ENCODE measurements around the gene OPN5. TPM values are rescaled to one million over a fixed set of nuclear protein-coding genes. Genes with fewer than 3 reads are reported as not detected.

OPN5 gene
- total RNA-seq, 1 donor from 2014 or later, result not detected

GRCh38 chr6:47767102-47767501 lies 14.7 kb upstream of the OPN5 start:
- H3K4me3 ChIP-seq (ENCODE audit: low read depth, low read length), result no peak overlapping the region
- DNase-seq (ENCODE audit: low read depth), result no peak
- TF ChIP-seq, protein P1, sequence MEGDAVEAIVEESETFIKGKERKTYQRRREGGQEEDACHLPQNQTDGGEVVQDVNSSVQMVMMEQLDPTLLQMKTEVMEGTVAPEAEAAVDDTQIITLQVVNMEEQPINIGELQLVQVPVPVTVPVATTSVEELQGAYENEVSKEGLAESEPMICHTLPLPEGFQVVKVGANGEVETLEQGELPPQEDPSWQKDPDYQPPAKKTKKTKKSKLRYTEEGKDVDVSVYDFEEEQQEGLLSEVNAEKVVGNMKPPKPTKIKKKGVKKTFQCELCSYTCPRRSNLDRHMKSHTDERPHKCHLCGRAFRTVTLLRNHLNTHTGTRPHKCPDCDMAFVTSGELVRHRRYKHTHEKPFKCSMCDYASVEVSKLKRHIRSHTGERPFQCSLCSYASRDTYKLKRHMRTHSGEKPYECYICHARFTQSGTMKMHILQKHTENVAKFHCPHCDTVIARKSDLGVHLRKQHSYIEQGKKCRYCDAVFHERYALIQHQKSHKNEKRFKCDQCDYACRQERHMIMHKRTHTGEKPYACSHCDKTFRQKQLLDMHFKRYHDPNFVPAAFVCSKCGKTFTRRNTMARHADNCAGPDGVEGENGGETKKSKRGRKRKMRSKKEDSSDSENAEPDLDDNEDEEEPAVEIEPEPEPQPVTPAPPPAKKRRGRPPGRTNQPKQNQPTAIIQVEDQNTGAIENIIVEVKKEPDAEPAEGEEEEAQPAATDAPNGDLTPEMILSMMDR (conservative IDR thresholded peaks at IDR 0.05; ENCODE audit: low read depth, low read length), result no peak

GRCh38 chr6:47769982-47770381 lies 11.8 kb upstream of the OPN5 start:
- DNase-seq (ENCODE audit: low read depth), result no peak
- H3K4me3 ChIP-seq (ENCODE audit: low read depth, low read length), result no peak overlapping the region
- TF ChIP-seq, protein P1 (conservative IDR thresholded peaks at IDR 0.05; ENCODE audit: low read depth, low read length), result no peak

DNA sequence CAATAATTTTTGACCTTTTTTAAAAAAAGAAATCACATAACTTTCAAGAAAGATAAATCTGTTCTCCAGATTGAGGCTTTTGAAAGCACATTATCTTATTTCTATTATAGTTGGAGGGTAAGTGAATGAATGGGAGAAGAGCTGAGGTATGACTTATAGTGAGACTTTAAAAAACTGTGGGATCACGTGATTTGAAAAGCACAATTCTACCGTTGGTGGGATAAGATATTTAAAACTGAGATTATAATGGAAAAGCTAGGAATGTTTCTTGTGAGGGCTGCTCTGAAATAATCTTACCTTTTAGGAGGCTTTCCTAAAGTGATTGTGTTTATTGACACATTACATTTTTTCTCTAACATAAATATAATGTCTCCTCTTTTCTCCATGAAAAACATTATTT lies 9.5 kb upstream of the OPN5 start:
- no peak overlapping the region for H3K4me3 ChIP-seq (ENCODE audit: low read depth, low read length)
- TF ChIP-seq, protein P1 (conservative IDR thresholded peaks at IDR 0.05; ENCODE audit: low read depth, low read length), result no peak
- DNase-seq (ENCODE audit: low read depth), result no peak

- TF ChIP-seq, protein P1 (conservative IDR thresholded peaks at IDR 0.05; ENCODE audit: low read depth, low read length), result no peak
- DNase-seq (ENCODE audit: low read depth), result no peak
- no peak overlapping the region for H3K4me3 ChIP-seq (ENCODE audit: low read depth, low read length)
Observed at GRCh38 chr6:47773005-47773404, 8.8 kb upstream of the OPN5 start.

GRCh38 chr6:47780510-47781356 lies 1.1 kb upstream of the OPN5 start:
- DNase-seq (ENCODE audit: low read depth), result peak; percentile 50
- TF ChIP-seq, protein P1 (conservative IDR thresholded peaks at IDR 0.05; ENCODE audit: low read depth, low read length), result peak; percentile 79
- H3K4me3 ChIP-seq (ENCODE audit: low read depth, low read length), result no peak overlapping the region

DNA sequence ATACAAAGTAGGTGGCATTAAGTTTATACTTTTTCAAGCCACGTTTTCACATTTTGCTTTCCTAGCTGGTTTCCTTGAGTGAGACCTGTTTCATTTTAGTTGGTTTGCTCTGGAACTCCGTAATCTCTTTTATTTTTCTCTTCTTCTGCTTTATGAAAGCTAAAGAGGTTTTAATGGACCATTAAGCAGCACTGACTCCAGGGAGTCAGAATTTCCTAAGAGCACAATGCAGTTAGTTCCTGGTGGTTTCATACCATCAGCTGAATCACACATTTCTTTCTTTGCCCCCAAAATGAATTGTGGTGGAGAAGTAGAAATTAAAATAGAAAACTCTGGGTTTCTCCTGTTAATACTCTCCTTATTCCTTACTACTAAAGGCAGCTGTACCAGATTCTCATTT lies 3.4 kb downstream of the OPN5 start:
- DNase-seq (ENCODE audit: low read depth), result peak; percentile 36
- TF ChIP-seq, protein P1 (conservative IDR thresholded peaks at IDR 0.05; ENCODE audit: low read depth, low read length), result no peak
- no peak overlapping the region for H3K4me3 ChIP-seq (ENCODE audit: low read depth, low read length)
